Suppressor macrophage treated with lipopolysaccharide for 1 hour (primary cell): ENCODE results near the gene CASK.

ENCODE experiments used
- DNase-seq, 3 donors: peaks; one replicate each; pipeline ENCODE4 v3.0.0-alpha.2; 2020 to 2022

The CASK gene, protein sequence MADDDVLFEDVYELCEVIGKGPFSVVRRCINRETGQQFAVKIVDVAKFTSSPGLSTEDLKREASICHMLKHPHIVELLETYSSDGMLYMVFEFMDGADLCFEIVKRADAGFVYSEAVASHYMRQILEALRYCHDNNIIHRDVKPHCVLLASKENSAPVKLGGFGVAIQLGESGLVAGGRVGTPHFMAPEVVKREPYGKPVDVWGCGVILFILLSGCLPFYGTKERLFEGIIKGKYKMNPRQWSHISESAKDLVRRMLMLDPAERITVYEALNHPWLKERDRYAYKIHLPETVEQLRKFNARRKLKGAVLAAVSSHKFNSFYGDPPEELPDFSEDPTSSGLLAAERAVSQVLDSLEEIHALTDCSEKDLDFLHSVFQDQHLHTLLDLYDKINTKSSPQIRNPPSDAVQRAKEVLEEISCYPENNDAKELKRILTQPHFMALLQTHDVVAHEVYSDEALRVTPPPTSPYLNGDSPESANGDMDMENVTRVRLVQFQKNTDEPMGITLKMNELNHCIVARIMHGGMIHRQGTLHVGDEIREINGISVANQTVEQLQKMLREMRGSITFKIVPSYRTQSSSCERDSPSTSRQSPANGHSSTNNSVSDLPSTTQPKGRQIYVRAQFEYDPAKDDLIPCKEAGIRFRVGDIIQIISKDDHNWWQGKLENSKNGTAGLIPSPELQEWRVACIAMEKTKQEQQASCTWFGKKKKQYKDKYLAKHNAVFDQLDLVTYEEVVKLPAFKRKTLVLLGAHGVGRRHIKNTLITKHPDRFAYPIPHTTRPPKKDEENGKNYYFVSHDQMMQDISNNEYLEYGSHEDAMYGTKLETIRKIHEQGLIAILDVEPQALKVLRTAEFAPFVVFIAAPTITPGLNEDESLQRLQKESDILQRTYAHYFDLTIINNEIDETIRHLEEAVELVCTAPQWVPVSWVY

DNA sequence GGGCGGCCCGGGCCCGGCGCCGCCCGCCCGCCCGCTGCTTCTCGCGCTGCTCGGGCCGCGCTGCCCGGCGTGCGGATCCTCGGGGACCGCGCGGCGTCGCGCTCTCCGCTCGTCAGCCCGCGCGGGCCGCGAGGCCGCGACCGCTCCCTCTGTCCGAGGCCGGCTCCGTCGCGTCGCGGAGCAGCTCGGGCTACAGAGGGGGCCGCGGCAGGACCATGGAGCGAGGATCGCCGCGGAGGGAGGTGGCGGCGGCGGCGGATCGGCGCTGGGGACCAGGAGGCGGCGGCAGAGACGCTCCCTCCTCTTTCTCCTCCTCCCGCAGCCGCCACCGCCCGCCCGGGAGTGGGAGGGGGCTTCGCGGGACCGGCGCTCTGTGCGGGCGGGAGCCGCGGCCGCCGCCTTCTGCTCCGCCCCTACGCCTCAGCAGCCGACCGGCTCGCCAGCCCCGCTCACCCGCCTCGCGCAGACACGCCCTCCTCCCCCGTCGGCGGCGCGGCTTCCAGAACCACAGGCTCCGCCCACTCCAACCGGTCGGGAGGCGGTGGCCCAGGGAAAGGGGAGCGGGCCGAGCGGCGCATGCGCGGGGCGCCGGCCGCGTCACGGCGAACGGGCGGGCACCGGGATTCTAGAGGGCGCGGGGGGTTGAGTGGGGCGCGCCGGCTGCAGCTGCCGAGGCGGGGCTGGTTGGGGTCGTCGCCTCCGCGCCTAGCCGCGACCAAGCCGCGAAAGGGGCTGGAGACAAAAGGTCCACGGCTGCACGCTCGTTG lies at the start of gene CASK:
TSS of gene CASK (minus strand) at position 344 of the 767 bp plus-strand sequence. CDS start 566 bp downstream, outside the sequence.
- DNase-seq: peak; percentile 92 to 95 (median 94)

GRCh38 chrX:41971346-41971745 lies 48.0 kb upstream of the CASK start:
- no peak for DNase-seq

DNA sequence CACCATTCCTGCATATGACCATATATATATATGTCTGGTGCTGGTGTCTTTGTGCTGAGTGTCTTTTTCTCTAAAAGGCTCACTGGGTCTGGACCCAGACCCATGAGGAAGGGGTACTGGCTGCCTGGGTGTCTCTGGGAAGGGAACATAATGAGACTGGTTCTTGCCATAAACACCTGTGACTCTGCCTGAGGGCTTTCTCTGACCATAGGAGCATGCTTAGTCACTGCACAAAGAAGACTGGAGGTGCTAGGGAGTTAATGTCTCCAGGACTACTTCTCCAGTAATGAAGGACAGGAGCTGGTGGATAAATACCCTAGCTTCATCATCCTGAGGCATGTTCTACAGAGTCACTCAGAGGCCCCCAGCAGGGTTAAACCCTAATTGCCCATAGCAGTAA lies 47.1 kb upstream of the CASK start:
- DNase-seq: no peak

GRCh38 chrX:41963348-41963747 lies 40.0 kb upstream of the CASK start:
- DNase-seq: no peak

DNA sequence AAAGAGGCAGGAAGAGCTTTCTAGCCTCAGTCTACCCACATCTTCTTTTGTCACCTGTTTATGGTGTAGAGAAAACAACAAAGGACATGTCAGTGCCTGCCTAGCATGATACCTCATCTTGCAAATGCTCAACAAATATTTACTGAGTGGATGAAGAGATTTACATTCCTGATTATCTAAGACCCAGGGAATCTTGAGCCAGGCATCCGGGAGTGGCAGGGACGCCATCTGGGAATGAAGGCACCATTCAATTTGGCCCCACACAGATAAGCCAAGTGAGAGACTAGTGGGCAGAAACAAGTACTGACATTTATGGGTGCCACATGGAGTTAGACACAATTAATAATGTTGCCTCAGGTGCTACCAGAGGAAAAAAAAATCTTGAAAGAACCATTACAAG lies 36.8 kb upstream of the CASK start:
- no peak for DNase-seq

DNA sequence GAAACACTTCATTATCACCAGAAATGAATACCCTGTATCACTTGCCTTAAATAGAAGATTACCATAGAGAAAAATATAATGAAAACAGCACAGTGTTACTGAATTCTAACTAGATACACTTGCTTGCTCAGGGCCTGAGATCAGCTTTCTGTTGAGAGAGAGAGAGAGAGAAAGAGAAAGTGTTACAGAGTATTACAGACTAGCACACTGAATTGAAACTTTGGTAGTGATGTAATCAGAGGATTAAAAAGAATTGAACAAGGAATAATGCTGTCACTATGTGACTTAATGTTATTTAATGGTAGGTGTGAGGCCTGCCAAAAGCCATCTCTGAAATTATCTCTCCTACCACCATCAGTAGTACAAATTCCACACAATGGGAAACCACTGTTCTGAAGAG lies 35.5 kb upstream of the CASK start:
- no peak for DNase-seq

- DNase-seq: no peak
Measured at GRCh38 chrX:41956027-41956426, 32.7 kb upstream of the CASK start.

GRCh38 chrX:41952102-41952501 lies 28.7 kb upstream of the CASK start:
- DNase-seq: no peak

DNA sequence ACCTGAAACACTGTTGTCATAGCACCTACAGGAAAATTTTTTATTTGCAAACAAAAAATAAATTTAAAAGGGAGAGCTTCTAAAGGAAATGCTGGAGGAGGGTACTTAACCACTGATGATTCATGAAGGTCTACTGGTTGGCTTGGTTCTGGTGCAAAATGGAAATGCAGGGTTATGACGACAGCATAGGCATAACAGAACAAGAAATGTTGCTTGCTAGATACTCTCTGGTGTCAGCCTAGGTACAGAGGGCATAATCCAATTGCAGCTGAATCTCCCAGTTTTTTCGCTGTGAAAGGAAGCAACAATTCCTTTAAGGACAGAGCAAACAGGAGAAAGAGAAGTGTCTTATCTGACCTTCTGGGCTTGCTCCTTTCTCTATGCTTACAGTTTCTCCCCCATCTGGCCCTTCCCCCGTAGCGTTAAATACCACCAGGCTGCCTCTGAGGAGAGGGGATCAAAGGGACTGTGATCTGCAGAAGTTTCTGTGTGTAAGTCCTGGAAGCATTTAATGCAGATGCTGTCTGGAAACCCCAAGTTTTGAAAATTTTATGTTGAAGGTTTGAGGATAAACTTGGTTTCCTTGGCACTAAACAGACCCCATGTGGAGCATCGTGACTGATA lies 23.7 kb upstream of the CASK start:
- no peak for DNase-seq

DNA sequence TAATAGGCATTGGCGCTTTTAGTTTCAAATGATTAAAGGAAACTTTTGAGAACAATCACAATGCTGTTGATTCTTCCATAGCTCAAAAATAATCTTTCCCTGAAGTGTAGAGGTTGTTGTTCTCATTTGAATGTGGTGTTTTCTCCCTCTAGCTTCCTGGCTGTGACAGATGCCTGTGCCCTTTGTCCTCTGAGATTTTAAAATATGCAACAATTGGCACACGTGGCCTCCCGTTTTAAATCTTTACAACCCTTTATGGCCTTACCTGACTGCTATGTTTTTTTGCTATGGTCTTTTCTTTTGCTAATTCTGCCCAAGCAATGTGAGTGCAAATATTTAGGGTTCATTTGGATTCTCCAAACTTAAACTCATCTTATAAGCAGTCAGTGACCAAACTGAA lies 22.9 kb upstream of the CASK start:
- DNase-seq: no peak

DNA sequence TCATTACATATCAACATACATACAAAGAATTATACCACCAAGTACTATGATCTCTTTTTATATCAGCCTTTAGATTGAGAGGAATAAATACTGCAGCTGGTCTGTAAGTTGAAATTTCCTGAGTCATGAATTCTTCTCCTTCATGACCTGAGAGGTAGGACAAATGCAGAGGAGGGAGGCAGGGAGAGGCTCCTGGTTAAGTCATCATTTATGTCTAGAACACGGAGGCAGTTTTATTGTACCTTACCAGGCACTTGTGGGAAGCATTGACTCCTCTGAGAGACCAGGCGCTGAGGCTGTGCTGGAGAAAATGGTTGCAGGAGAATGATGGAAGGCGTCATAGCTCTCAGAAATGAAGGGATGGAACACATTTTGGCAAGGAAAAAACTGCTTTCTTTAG lies 12.5 kb upstream of the CASK start:
- no peak for DNase-seq

- DNase-seq: no peak
Measured at GRCh38 chrX:41933546-41933945, 10.2 kb upstream of the CASK start.

DNA sequence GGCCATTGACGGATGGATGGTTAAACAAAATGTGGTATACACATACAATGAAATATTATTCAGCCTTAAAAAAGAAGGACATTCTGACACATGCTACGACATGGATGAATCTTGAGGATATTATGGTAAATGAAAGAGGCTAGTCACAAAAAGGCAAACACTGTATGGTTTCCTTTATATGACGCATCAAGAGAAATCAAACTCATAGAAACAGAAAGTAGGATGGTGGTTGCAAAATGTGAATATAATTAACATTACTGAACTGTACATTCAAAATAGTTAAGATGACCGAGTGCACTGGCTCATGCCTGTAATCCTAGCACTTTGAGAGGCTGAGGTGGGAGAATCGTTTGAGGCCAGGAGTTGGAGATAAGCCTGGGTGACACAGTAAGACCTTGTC lies 9.5 kb upstream of the CASK start:
- no peak for DNase-seq

GRCh38 chrX:41931591-41931990 lies 8.2 kb upstream of the CASK start:
- no peak for DNase-seq

- DNase-seq: peak in 2 of 3 donors; percentile 1 to 4
Measured at GRCh38 chrX:41923978-41924683, 777 bp upstream of the CASK start.

DNA sequence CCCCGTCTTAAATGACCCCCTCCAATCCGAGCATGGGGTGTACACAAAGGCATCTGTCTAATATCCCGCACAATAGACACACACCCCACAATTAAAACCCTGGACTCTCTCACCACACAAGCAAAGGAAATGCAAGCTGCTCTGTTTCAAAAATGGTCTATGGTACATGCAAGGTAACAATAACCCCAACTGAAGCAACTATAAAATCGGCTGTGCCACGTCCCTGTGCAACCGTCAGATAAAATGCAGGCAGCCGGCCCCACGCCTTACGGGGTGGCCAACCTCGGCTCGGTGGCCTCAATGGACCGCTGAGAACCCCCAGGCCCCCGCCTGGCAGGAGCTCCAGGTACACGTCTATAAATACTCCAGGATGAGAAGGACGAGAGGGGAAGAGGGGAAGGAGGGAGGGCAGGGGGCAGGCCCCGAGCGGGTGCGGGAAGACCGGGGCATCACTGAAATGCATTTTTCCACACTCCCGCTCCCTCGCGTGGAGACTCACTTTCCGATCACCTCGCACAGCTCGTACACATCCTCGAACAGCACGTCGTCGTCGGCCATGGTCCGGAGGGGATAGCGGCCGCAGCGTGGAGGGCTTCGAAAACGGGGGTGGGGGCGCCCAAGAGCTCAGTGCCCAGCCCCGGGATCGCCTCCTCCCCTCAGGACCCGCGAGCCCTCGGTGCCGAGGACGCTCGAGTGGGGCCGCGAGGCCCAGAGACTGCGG lies 763 bp downstream of the CASK start:
- DNase-seq: peak in 1 of 3 donors; percentile 10

GRCh38 chrX:41921492-41922430 lies 1.6 kb downstream of the CASK start:
- DNase-seq: peak; percentile 43 to 66 (median 60)

DNA sequence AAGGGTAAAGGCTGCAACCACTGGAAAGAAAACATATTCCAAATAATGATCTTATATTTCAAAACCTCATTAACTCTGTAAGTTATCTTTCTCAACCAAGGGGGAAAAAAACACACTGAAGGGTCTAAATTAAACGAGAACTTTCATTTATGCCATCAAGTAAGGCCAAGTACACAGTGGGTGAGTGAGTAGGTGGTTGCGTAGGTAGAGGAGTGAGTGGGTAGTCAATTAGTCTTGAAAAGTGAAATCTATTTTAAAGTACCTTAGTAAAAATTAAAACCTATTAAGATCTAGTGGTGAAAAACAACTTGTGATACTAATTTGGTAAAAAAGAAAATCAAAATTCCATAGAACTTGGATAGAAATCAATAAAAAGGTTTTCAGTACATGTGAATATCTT lies 3.5 kb downstream of the CASK start:
- DNase-seq: no peak

GRCh38 chrX:41917517-41917916 lies 5.8 kb downstream of the CASK start:
- DNase-seq: no peak

DNA sequence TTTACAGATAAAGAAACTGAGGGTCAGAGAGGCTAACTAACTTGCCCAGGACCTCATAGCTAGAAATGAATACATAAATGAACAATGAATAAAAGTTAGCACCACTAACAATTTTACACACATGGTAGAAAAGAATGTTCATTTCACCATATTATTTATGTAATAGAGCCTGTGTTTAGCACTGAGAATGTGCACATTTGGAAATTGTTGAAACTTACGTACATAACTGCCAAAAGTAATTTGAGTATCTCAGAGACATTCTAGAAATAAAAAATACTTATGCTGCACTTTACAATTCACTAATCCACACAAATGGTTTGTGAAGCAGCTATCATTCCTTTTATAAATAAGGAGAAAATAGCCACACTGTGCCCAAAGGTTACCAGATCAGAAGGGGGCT lies 9.9 kb downstream of the CASK start:
- no peak for DNase-seq
